Head of caudate nucleus (tissue), 42 donors: ENCODE measurements around the gene BBOX1.
"Not testable (repeated sequence)": the region's sequence is repeated elsewhere in the genome, so short reads cannot be mapped to it uniquely, and the experiment has no call there.

Source experiments
- DNase-seq, 42 donors: peaks; one replicate each; pipeline versions ENCODE4 v3.0.0 to v3.0.0-alpha.2; 2020 to 2021; ENCODE audit warnings: mixed read lengths in 7 of 42
- intact Hi-C: fragments of 100-400 bp; cut with DNase I; formaldehyde crosslinking; loops from one replicate; pipeline ENCODE4 v1.15.0; 2022

Gene BBOX1

DNA sequence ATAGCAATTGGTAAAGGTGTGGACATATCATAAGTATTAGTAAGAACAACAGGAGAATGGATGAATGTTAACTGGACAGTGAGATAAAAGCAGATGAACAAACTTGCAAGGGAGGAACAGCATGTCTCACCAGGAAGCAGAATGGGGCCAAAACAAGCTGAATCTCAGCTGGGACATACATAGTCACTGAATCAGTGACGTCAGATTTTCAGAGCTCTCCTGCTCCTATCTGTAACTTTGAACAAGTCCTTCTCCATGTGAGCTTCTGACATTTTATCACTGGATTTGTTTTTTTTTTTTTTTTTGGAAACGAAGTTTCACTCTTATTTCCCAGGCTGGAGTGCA lies 118.7 kb downstream of the BBOX1 start:
- intact Hi-C loops = loop anchor here (2.0 to 10.0 kb wide), 2 partner anchors 405 to 865 kb away; no protein-coding TSS in a partner anchor

DNA sequence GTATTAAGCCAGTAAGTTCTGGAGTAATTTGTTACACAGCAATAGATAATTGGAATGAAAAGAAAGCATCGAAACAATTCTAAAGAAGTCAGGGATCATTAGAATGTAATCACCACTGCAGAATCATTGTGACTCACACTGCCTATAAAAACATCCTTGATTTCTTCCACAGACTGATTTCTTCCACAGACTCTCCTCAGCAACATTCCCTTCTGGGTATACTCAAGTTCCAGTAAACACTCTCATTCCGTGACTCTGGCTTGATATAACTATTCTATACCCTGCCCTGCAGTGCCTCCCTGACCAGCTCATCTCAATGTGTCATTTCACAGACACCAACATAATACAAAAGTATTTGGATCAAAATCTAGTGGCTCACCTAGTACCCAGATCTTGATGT lies 120.5 kb downstream of the BBOX1 start:
- no peak for DNase-seq
- intact Hi-C loops = no loop called here

More for the DNA sequence above, 118.7 kb downstream of the BBOX1 start:
- DNase-seq = no peak

DNA sequence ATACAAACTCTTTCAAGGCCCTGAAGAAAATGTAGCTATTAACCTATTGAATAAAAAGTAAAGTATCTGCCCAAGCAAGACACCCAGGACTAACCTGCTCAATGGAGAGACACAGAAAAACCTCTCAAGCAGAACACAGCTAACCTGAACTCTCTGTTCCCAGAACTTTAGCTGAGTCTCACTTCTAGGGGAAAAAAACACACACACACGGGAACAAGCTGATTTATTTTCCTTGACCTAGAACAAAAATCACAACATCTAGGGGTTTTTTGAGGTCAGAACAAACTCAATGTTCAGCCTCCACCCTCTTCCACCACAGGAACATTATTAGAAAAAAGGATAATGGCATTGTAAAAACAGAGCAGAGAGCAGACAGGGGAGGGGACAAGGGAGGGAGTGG lies 121.6 kb downstream of the BBOX1 start:
- no peak for DNase-seq
- intact Hi-C loops = no loop called here

DNA sequence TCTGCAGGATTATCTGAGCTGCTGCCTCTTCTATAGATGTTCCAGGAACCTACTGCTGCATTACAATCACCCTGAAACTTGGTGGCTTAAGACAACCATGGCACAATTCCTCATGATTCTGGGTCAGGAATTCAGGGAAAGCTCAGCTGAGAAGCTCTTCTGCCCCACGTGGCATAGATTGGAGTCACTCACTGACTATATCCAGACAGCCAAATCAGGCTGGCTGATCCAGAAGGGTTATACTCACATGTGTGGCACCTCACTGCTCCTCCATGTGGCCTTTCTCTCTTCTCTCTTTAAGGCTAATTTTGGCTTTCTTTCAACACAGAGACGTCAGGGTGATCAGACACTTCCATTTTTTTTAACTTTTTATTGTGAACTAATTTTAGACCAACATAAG lies 125.5 kb downstream of the BBOX1 start:
- intact Hi-C loops = no loop called here
- no peak for DNase-seq

DNA sequence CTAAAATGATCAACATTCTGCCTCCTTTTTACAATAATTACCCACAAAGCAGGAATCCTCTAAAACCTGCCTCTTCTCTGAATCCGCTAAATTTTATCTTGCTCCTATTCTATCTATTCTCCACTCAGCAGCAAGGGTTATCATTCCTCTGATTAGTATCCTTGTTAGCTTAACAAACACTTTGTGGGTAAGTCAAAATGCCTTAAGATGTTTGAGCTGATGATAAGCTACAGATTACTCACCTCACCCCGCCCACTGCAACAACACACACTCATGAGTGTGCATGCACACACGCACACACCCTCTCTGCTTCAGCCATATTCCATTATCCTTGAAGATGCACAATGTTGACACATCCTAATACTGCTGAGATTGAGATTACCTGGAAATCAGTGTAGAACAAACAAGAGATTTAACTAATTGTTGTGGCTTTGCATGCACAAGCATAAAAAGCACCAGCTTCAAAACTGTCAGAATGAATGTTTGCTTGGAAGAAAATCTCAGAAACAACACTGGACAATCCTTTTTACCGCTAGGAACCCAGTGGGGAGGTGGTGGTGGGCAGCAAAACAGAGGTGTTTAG lies 130.9 kb downstream of the BBOX1 start:
- intact Hi-C loops = no loop called here
- DNase-seq = no peak

DNA sequence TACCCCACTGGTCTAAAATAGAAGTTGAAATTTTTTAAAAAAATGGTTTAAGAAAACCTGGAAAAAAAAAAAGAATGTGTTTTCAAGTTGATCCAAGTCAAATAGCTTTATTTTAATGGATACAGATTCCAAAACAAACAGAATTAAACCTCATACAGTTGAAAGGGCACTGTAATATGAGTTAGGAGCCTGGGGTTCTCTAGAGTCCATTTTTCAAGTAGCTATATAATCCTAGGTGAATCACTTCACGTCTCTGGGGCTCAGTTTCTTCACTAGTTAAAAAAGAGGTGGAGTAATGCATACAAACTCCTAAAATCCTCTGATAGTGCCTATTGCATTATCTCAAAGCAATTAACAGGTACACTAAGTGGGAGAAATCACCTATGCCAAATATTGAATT lies 132.9 kb downstream of the BBOX1 start:
- intact Hi-C loops = no loop called here

DNA sequence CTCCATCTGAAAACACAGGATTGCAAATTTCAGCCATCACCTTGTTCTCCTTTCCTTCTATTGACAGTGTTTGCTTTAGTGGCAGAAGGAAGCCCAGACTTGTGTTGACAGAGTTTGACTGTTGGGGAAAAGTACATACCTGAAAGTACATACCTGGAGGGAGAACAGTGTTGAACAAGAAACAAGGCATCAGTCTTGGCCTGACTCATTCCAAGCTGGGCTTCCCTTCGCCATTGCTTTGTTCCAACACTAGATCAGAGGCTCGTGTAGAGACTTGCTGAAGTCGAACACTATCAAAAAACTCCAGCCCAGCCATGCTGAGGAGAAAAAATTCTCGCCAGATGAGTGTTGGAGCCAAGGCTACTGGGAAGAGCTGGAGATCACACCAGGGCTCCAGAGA lies 133.4 kb downstream of the BBOX1 start:
- DNase-seq = no peak
- intact Hi-C loops = no loop called here

More for the DNA sequence above, 132.9 kb downstream of the BBOX1 start:
- no peak for DNase-seq

DNA sequence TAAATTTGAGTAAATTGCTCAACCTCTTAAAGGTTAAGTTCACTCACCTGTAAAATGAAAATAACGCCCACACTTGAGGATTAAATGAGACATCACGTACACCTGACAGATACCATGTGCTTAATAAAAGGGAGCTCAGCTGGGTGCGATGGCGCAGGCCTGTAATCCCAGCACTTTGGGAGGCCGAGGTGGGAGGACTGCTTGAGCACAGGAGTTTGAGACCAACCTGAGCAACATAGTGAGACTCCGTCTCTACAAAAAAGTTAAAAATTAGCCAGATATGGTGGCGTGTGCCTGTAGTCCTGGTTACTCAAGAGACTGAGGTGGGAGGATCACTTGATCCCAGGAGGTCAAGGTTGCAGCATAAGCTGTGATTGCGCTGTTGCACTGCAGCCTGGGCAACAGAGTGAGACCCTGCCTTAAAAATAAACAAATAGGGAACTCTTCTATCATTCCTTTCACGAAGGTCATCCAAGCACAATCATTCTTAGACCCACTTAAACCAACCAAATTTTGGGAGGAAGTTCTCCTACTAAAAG lies 134.1 kb downstream of the BBOX1 start:
- intact Hi-C loops = no loop called here
- no peak for DNase-seq

DNA sequence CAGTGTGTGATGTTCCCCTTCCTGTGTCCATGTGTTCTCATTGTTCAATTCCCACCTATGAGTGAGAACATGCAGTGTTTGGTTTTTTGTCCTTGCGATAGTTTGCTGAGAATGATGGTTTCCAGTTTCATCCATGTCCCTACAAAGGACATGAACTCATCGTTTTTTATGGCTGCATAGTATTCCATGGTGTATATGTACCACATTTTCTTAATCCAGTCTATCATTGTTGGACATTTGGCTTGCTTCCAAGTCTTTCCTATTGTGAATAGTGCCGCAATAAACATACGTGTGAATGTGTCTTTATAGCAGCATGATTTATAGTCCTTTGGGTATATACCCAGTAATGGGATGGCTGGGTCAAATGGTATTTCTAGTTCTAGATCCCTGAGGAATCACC lies 134.9 kb downstream of the BBOX1 start:
- DNase-seq, intact Hi-C loops: not testable (repeated sequence)
